HCT116 (cell line): ENCODE measurements around the gene S100A7. TPM values are rescaled to one million over a fixed set of nuclear protein-coding genes. Genes with fewer than 3 reads are reported as not detected.

Source experiments
- ATAC-seq: fragments of 200-7000 bp; cut with Tn5 transposase; 2 replicates; pipeline ENCODE4 v1.9.1; 2020; ENCODE audit warnings: mild to moderate bottlenecking, moderate library complexity
- BruUV-seq: library from RNA; stranded (reverse); fragments of 400-500 nt; replicated peaks from 2 replicates; lab custom pipeline; 2021; lab: Mats Ljungman, UMichigan
- CTCF ChIA-PET: fragments of 300-600 bp; sonication (Branson Sonifier 250); formaldehyde crosslinking; loops from one replicate; lab custom pipeline; 2021; ENCODE audit warnings: antibody characterized with exemption; lab: Charles Lee
- POLR2A ChIA-PET: fragments of 300-600, 350-600 bp; sonication (Branson Sonifier 250); formaldehyde crosslinking; loops from one replicate; lab custom pipeline; 2021; ENCODE audit warnings: antibody characterized with exemption; lab: Charles Lee
- RAD21 ChIA-PET, 2 experiments: fragments of 300-600 bp; sonication (Branson Sonifier 250); formaldehyde crosslinking; loops; one replicate each; lab custom pipeline; 2023; ENCODE audit warnings: low total read pairs in 2 of 2; ENCODE audit not compliant: uncharacterized antibody in 2 of 2, unreplicated experiment in 2 of 2, low non-redundant PET in 1 of 2; lab: Charles Lee
- DNase-seq: peaks from one replicate; pipeline ENCODE4 v3.0.0-alpha.2; 2010; ENCODE audit warnings: low read depth, low spot score
- H2AFZ ChIP-seq: fragments of 200-600 bp; shearing (Covaris generic), sonication (generic); 2 replicates; pipeline ENCODE4 v1.6.1; 2017; ENCODE audit warnings: low read depth, mixed run types, mixed read lengths, antibody characterized with exemption, low read length; ENCODE audit not compliant: poor library complexity, severe bottlenecking
- H3K27ac ChIP-seq: 2 replicates; pipeline ENCODE4 v1.5.1; 2012; ENCODE audit warnings: low read depth, low read length
- H3K27me3 ChIP-seq: fragments of 200-600 bp; sonication (generic); 2 replicates; pipeline ENCODE4 v1.6.1; 2016; ENCODE audit warnings: mixed run types, low read length, mixed read lengths; ENCODE audit not compliant: insufficient read depth
- H3K36me3 ChIP-seq, 2 experiments: fragments of 200-500 bp in 1 of 2; fragments of 200-600 bp in 1 of 2; sonication (Bioruptor generic) in 1 of 2; sonication (generic) in 1 of 2; 2 replicates each; pipeline versions ENCODE4 v1.5.1 to v1.6.1; 2014 to 2016; ENCODE audit warnings: low read length in 2 of 2, inconsistent platforms in 1 of 2, mixed read lengths in 1 of 2, mixed run types in 1 of 2; ENCODE audit not compliant: insufficient read depth in 2 of 2, control insufficient read depth in 1 of 2
- H3K4me1 ChIP-seq, 2 experiments: fragments of 200-600 bp in 1 of 2; sonication (generic) in 1 of 2; 2 replicates each; pipeline versions ENCODE4 v1.5.1 to v1.6.1; 2012 to 2017; ENCODE audit warnings: low read length in 2 of 2, inconsistent platforms in 1 of 2, mild to moderate bottlenecking in 1 of 2, mixed read lengths in 1 of 2, mixed run types in 1 of 2, moderate library complexity in 1 of 2; ENCODE audit not compliant: insufficient read depth in 2 of 2, control insufficient read depth in 1 of 2
- H3K4me2 ChIP-seq: fragments of 200-600 bp; sonication (generic); 2 replicates; pipeline ENCODE4 v1.6.1; 2017; ENCODE audit warnings: mixed run types, low read length, mixed read lengths
- H3K4me3 ChIP-seq, 2 experiments: fragments of 200-600 bp in 1 of 2; sonication (generic) in 1 of 2; replicated peaks in 1 of 2; 2 replicates each; pipeline ENCODE4 v1.5.1; 2011 to 2016; ENCODE audit warnings: low read length in 2 of 2, control low read depth in 1 of 2, low read depth in 1 of 2, mild to moderate bottlenecking in 1 of 2, mixed read lengths in 1 of 2, mixed run types in 1 of 2
- H3K79me2 ChIP-seq: fragments of 200-600 bp; sonication (generic); 2 replicates; pipeline ENCODE4 v1.6.1; 2017; ENCODE audit warnings: mild to moderate bottlenecking, mixed run types, low read length, moderate library complexity, mixed read lengths; ENCODE audit not compliant: insufficient read depth
- H3K9ac ChIP-seq: fragments of 200-600 bp; sonication (generic); 2 replicates; pipeline ENCODE4 v1.6.1; 2016; ENCODE audit warnings: low read length, mixed read lengths
- H3K9me2 ChIP-seq: fragments of 200-600 bp; sonication (generic), shearing (Covaris generic); 2 replicates; pipeline ENCODE4 v1.6.1; 2017; ENCODE audit warnings: mixed run types, mild to moderate bottlenecking, moderate library complexity; ENCODE audit not compliant: insufficient read depth
- H3K9me3 ChIP-seq, 2 experiments: fragments of 200-500 bp in 1 of 2; fragments of 200-600 bp in 1 of 2; sonication (Bioruptor generic) in 1 of 2; sonication (generic) in 1 of 2; 2 replicates each; pipeline ENCODE4 v1.6.1; 2014 to 2017; ENCODE audit warnings: low read length in 2 of 2, mixed read lengths in 2 of 2, inconsistent platforms in 1 of 2, low read depth in 1 of 2, mild to moderate bottlenecking in 1 of 2, mixed run types in 1 of 2, moderate library complexity in 1 of 2; ENCODE audit not compliant: control insufficient read depth in 1 of 2, insufficient read depth in 1 of 2
- H4K20me1 ChIP-seq: fragments of 200-600 bp; sonication (generic), shearing (Covaris generic); 2 replicates; pipeline ENCODE4 v1.6.1; 2017; ENCODE audit warnings: mixed run types, mild to moderate bottlenecking, moderate library complexity; ENCODE audit not compliant: insufficient read depth
- EGR1 ChIP-seq: IDR thresholded peaks from 2 replicates; pipeline ENCODE4 v1.6.1; 2012; ENCODE audit warnings: low read depth
- ELF1 ChIP-seq: IDR thresholded peaks from 2 replicates; pipeline ENCODE4 v1.6.1; 2012; ENCODE audit warnings: low read depth, borderline replicate concordance
- FOSL1 ChIP-seq: IDR thresholded peaks from 2 replicates; pipeline ENCODE4 v1.6.1; 2012; ENCODE audit warnings: low read depth
- JUND ChIP-seq: IDR thresholded peaks from 2 replicates; pipeline ENCODE4 v1.6.1; 2012
- SIN3A ChIP-seq: IDR thresholded peaks from 2 replicates; pipeline ENCODE4 v1.6.1; 2012; ENCODE audit warnings: low read depth
- SP1 ChIP-seq: IDR thresholded peaks from 2 replicates; pipeline ENCODE4 v1.6.1; 2012; ENCODE audit warnings: low read depth
- SRF ChIP-seq: IDR thresholded peaks from 2 replicates; pipeline ENCODE4 v1.6.1; 2012; ENCODE audit warnings: low read depth
- ZFX ChIP-seq: fragments of 450-650 bp; IDR thresholded peaks from 2 replicates; pipeline ENCODE4 v1.6.1; 2017
- intact Hi-C: fragments of 100-400 bp; cut with micrococcal nuclease; formaldehyde crosslinking; loops from 2 replicates; pipeline ENCODE4 v1.10.0; 2022
- total RNA-seq: library from RNA; stranded (reverse); gene quantifications from one replicate; pipeline ENCODE4 v1.2.1, GENCODE V29; 2021; ENCODE audit not compliant: unreplicated experiment
- TF ChIP-seq, protein P1 (sequence below): IDR thresholded peaks from 2 replicates; pipeline ENCODE4 v1.6.1; 2012
- TF ChIP-seq, protein P2 (sequence below): IDR thresholded peaks from 2 replicates; pipeline ENCODE4 v1.6.1; 2012; ENCODE audit warnings: low read depth

Gene S100A7
- total RNA-seq, 1 experiment from 2014 or later, result not detected

DNA sequence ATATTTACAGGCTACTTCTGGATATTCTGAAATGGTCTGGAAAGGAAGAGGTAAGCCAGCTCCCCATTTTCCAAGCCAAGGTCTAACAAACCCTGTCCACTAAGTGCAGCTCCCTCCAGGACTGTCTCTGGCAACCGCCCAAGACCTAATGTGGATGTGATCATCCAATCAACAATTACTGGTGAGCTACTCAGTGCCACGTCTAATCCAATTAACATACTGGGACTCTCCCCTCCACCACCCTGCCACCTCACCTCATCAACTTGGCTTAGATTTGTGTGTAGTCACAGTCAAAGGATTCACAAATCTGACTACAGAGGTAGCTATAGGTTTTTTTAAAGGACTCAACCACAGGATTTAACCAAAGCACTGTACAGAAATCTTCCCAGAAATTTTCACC lies 25.4 kb upstream of the S100A7 start:
- Histone ChIP-seq H3K9me3 (no peaks in the 10 kb centered on the region), H3K9me2 (no peaks in the 10 kb centered on the region), H4K20me1 (no peaks in the 10 kb centered on the region), H3K4me2 (no peak overlapping the region), H3K9ac (no peak overlapping the region), H3K36me3 (no peaks in the 10 kb centered on the region), H3K4me3 (no peak overlapping the region), H2AFZ (no peak overlapping the region), H3K27me3 (peaks cover 8% of the 10 kb centered on the region; the same call in 1 of the 2 replicates), H3K4me1 (peaks cover 3 to 15% of the 10 kb centered on the region in 2 experiments; a peak in 3 of 4 replicates), H3K79me2 (no peaks in the 10 kb centered on the region), H3K27ac (no peak overlapping the region)
- TF ChIP-seq SIN3A (no peak), SP1 (no peak)
- BruUV-seq, result no TSS peak
- CTCF ChIA-PET, result interaction anchor here (0.7 to 1.5 kb wide), 2 partner anchors 130 to 134 kb away, joined by 3 to 8 read pairs; no protein-coding TSS in a partner anchor
- intact Hi-C loops, result no loop called here
- DNase-seq (no peak), ATAC-seq (no peak)
- RAD21 ChIA-PET, result no interaction called here
- POLR2A ChIA-PET, result no interaction called here

DNA sequence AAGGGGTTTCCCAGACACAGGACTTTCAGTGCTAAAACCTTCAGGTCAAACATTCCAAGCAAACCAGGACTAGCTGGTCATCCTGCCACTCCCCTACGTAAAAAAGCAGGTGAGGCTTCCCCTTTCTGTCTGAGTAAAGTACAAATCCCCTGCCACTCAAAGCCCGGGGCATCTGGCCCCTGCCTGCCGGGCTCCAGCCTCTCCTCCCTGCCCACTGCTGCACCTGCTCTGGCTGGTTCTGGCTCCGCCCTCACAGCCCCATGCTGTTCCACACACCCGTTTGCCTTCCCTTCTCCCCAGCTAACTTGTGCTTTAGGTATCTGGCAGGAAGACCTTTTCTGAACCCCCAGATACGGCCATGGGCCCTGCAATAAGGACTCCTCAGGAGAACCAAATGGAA lies 23.3 kb upstream of the S100A7 start:
- DNase-seq (no peak), ATAC-seq (no peak)
- Histone ChIP-seq H3K4me1 (no peaks in the 10 kb centered on the region), H3K4me3 (no peak overlapping the region), H3K27me3 (peaks cover 28% of the 10 kb centered on the region), H3K27ac (no peak overlapping the region), H3K36me3 (no peaks in the 10 kb centered on the region), H4K20me1 (no peaks in the 10 kb centered on the region), H3K9me3 (no peaks in the 10 kb centered on the region), H3K4me2 (no peak overlapping the region), H2AFZ (no peak overlapping the region), H3K79me2 (no peaks in the 10 kb centered on the region), H3K9me2 (no peaks in the 10 kb centered on the region), H3K9ac (no peak overlapping the region)
- ChIA-PET POLR2A (no interaction called here), CTCF (interaction anchor here (1.4 kb wide), 1 partner anchor 10 kb away, joined by 4 read pairs; no protein-coding TSS in a partner anchor), RAD21 (no interaction called here)
- intact Hi-C loops, result no loop called here
- TF ChIP-seq ZFX (no peak), SRF (no peak), FOSL1 (no peak), ELF1 (no peak), SIN3A (no peak), JUND (no peak), SP1 (no peak), EGR1 (no peak)
- TF ChIP-seq, protein P1, sequence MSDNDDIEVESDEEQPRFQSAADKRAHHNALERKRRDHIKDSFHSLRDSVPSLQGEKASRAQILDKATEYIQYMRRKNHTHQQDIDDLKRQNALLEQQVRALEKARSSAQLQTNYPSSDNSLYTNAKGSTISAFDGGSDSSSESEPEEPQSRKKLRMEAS, result no peak
- TF ChIP-seq, protein P2, sequence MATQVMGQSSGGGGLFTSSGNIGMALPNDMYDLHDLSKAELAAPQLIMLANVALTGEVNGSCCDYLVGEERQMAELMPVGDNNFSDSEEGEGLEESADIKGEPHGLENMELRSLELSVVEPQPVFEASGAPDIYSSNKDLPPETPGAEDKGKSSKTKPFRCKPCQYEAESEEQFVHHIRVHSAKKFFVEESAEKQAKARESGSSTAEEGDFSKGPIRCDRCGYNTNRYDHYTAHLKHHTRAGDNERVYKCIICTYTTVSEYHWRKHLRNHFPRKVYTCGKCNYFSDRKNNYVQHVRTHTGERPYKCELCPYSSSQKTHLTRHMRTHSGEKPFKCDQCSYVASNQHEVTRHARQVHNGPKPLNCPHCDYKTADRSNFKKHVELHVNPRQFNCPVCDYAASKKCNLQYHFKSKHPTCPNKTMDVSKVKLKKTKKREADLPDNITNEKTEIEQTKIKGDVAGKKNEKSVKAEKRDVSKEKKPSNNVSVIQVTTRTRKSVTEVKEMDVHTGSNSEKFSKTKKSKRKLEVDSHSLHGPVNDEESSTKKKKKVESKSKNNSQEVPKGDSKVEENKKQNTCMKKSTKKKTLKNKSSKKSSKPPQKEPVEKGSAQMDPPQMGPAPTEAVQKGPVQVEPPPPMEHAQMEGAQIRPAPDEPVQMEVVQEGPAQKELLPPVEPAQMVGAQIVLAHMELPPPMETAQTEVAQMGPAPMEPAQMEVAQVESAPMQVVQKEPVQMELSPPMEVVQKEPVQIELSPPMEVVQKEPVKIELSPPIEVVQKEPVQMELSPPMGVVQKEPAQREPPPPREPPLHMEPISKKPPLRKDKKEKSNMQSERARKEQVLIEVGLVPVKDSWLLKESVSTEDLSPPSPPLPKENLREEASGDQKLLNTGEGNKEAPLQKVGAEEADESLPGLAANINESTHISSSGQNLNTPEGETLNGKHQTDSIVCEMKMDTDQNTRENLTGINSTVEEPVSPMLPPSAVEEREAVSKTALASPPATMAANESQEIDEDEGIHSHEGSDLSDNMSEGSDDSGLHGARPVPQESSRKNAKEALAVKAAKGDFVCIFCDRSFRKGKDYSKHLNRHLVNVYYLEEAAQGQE, result no peak
- BruUV-seq, result no TSS peak
